Fibroblast of lung (primary cell): ENCODE data around the gene LCLAT1.

Experiments used
- EZH2 ChIP-seq: IDR thresholded peaks from 2 replicates; pipeline ENCODE4 v1.5.1; 2012; ENCODE audit warnings: low read length, control low read depth, mild to moderate bottlenecking; ENCODE audit errors: missing control alignments
- TF ChIP-seq, protein P1 (sequence below), 2 donors: IDR thresholded peaks in 1 of 2; conservative IDR thresholded peaks in 1 of 2; 1 replicate in 1 of 2; 2 replicates in 1 of 2; pipeline ENCODE4 v1.5.1; 2011 to 2012; ENCODE audit warnings: low read length in 2 of 2, control low read depth in 1 of 2, inconsistent platforms in 1 of 2, low read depth in 1 of 2, mild to moderate bottlenecking in 1 of 2

DNA sequence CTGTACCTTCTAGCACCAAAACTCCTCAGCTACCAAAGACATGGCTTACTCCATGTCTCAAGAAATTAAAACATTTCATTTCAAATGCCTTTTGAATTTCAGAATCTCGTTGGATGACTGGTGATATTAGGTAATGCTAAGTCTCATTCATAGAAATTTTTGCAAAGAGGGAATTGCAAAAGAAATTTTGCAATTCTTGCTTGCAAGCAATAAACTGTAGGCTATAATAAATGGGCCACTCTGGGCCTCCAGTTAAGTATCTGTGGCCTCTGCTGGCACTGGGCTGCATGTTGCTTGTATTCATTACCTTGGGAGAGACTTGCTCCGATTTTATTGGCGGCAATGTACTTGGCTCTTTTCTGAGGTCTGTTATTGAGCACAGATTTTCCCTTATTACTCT is 2.8 kb upstream of the LCLAT1 start:
- TF ChIP-seq, protein P1, sequence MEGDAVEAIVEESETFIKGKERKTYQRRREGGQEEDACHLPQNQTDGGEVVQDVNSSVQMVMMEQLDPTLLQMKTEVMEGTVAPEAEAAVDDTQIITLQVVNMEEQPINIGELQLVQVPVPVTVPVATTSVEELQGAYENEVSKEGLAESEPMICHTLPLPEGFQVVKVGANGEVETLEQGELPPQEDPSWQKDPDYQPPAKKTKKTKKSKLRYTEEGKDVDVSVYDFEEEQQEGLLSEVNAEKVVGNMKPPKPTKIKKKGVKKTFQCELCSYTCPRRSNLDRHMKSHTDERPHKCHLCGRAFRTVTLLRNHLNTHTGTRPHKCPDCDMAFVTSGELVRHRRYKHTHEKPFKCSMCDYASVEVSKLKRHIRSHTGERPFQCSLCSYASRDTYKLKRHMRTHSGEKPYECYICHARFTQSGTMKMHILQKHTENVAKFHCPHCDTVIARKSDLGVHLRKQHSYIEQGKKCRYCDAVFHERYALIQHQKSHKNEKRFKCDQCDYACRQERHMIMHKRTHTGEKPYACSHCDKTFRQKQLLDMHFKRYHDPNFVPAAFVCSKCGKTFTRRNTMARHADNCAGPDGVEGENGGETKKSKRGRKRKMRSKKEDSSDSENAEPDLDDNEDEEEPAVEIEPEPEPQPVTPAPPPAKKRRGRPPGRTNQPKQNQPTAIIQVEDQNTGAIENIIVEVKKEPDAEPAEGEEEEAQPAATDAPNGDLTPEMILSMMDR (conservative IDR thresholded peaks at IDR 0.05 in 1 of 2, IDR thresholded peaks at IDR 0.05 in 1 of 2; ENCODE audit: low read depth in 1 of 2, low read length in 2 of 2) = no peak
- TF ChIP-seq EZH2 = no peak
